GM18499 (cell line): Measurements from ENCODE around the gene ERMARD.

Source experiments
- ATAC-seq: cut with Tn5 transposase; IDR thresholded peaks from one replicate; pipeline ENCODE4 v1.9.1; 2021; ENCODE audit warnings: moderate number of reproducible peaks; ENCODE audit not compliant: insufficient read depth, unreplicated experiment

ERMARD gene

GRCh38 chr6:169780571-169781091 is 29.2 kb downstream of the ERMARD start:
- ATAC-seq, result no peak

GRCh38 chr6:169782966-169783365 is 31.5 kb downstream of the ERMARD start:
- ATAC-seq, result no peak

- no peak for ATAC-seq
Observed at GRCh38 chr6:169783401-169783800, 32.0 kb downstream of the ERMARD start.

GRCh38 chr6:169783971-169784820 is 32.8 kb downstream of the ERMARD start:
- ATAC-seq, result no peak

GRCh38 chr6:169784821-169785340 is 33.5 kb downstream of the ERMARD start:
- no peak for ATAC-seq

GRCh38 chr6:169785566-169785965 is 34.1 kb downstream of the ERMARD start:
- ATAC-seq, result no peak

- no peak for ATAC-seq
Observed at GRCh38 chr6:169786349-169786748, 34.9 kb downstream of the ERMARD start.

- no peak for ATAC-seq
Observed at GRCh38 chr6:169787797-169788196, 36.4 kb downstream of the ERMARD start.

GRCh38 chr6:169788809-169789145 is 37.4 kb downstream of the ERMARD start:
- ATAC-seq, result no peak

- ATAC-seq, result no peak
Observed at GRCh38 chr6:169789146-169789943, 37.9 kb downstream of the ERMARD start.

- ATAC-seq, result peak; percentile 72
Observed at GRCh38 chr6:169789944-169790927, 38.8 kb downstream of the ERMARD start.

GRCh38 chr6:169791721-169792131 is 40.3 kb downstream of the ERMARD start:
- ATAC-seq, result no peak

GRCh38 chr6:169792306-169793015 is 41.0 kb downstream of the ERMARD start:
- no peak for ATAC-seq

- ATAC-seq, result no peak
Observed at GRCh38 chr6:169793408-169793807, 42.0 kb downstream of the ERMARD start.

GRCh38 chr6:169794317-169795055 is 43.1 kb downstream of the ERMARD start:
- no peak for ATAC-seq

- ATAC-seq, result no peak
Observed at GRCh38 chr6:169795196-169795595, 43.8 kb downstream of the ERMARD start.

- no peak for ATAC-seq
Observed at GRCh38 chr6:169798764-169799473, 47.5 kb downstream of the ERMARD start.

GRCh38 chr6:169799474-169799926 is 48.1 kb downstream of the ERMARD start:
- ATAC-seq, result no peak
